ENCODE data around the gene IL6. TPM values are rescaled to one million over a fixed set of nuclear protein-coding genes. Genes with fewer than 3 reads are reported as not detected.
A peak's percentile ranks its signal among the peaks of the same experiment; 100 is the strongest.

Gene IL6
- total and polyA plus RNA-seq, 9 of the 15 experiments (the other 6 are each of a cell fraction or from before 2014, with no cell fraction given) = 0.76 to 2.9 (median 1.5) TPM

DNA sequence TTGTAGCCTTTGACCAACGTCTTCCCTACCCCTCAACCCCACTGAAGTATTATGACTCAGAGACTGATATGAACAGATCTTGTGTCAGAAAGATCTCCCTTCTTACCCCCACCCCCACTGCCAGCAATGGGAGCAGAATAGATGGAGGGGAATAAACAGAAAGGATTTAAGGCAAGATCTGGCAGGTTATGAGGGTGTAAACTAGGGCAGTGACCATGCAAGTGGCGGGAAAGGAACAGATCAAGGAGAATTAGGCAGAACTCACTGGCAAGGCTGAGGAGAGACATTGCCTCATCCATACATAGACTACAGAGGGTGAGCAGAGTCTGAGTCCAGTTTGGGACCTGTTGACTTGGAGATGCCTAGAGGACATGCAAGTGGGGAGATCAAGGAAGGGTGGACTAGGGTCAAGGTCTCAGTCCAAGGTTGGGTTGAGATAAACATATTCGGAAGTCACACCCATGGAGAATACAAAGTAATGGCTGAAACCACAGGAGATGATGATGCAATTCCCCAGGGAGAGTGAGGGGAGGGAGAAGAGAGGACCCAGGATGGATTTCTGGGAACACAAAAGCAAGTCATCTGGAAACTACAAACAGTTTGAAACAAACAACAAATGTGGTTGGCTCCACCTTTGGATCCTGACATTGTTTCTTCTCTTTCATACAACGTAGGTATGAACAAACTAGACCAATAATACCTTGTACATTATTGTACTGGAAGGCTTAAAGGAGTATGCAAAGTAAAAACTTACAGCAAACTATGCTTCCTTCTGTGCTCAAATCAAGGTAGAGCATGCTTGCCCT is 44.9 kb upstream of the IL6 start (continued):
- TF ChIP-seq, protein P1, sequence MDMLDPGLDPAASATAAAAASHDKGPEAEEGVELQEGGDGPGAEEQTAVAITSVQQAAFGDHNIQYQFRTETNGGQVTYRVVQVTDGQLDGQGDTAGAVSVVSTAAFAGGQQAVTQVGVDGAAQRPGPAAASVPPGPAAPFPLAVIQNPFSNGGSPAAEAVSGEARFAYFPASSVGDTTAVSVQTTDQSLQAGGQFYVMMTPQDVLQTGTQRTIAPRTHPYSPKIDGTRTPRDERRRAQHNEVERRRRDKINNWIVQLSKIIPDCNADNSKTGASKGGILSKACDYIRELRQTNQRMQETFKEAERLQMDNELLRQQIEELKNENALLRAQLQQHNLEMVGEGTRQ (CRISPR knock-in tag; IDR thresholded peaks at IDR 0.05) = no peak
- TF ChIP-seq, protein P2, sequence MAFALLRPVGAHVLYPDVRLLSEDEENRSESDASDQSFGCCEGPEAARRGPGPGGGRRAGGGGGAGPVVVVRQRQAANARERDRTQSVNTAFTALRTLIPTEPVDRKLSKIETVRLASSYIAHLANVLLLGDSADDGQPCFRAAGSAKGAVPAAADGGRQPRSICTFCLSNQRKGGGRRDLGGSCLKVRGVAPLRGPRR (CRISPR knock-in tag; IDR thresholded peaks at IDR 0.05) = peak; percentile 82
- TF ChIP-seq KAT7 (CRISPR knock-in tag; IDR thresholded peaks at IDR 0.05; ENCODE audit: borderline replicate concordance) (0 out of 2 replicates have a peak, but pooled peaks have one; percentile 58), RBM17 (IDR thresholded peaks at IDR 0.05; ENCODE audit: borderline replicate concordance, low read depth, low read length) (no peak), NFE2L1 (tag; IDR thresholded peaks at IDR 0.05; ENCODE audit: borderline replicate concordance, low read depth) (no peak), JUN (IDR thresholded peaks at IDR 0.05; ENCODE audit: borderline replicate concordance, low read depth, low read length) (peak; percentile 68), JUN (CRISPR knock-in tag; IDR thresholded peaks at IDR 0.05; ENCODE audit: borderline replicate concordance) (no peak), ZNF668 (CRISPR knock-in tag; IDR thresholded peaks at IDR 0.05) (peak; percentile 17; the same call in 1 of the 2 replicates)
- TF ChIP-seq, protein P3, sequence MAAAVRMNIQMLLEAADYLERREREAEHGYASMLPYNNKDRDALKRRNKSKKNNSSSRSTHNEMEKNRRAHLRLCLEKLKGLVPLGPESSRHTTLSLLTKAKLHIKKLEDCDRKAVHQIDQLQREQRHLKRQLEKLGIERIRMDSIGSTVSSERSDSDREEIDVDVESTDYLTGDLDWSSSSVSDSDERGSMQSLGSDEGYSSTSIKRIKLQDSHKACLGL (CRISPR knock-in tag; IDR thresholded peaks at IDR 0.05; ENCODE audit: borderline replicate concordance, poor library complexity, severe bottlenecking) = no peak
- TF ChIP-seq, protein P4, sequence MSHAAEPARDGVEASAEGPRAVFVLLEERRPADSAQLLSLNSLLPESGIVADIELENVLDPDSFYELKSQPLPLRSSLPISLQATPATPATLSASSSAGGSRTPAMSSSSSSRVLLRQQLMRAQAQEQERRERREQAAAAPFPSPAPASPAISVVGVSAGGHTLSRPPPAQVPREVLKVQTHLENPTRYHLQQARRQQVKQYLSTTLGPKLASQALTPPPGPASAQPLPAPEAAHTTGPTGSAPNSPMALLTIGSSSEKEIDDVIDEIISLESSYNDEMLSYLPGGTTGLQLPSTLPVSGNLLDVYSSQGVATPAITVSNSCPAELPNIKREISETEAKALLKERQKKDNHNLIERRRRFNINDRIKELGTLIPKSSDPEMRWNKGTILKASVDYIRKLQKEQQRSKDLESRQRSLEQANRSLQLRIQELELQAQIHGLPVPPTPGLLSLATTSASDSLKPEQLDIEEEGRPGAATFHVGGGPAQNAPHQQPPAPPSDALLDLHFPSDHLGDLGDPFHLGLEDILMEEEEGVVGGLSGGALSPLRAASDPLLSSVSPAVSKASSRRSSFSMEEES (CRISPR knock-in tag; IDR thresholded peaks at IDR 0.05) = no peak
